Heart right ventricle (tissue), 16 donors: ENCODE data around the gene RFXANK. TPM values are rescaled to one million over a fixed set of nuclear protein-coding genes. Genes with fewer than 3 reads are reported as not detected.

Experiments
- ATAC-seq, 8 donors: fragments of 200-7000 bp; cut with Tn5 transposase; one replicate each; pipeline ENCODE4 v1.9.1; 2020; ENCODE audit warnings: mild to moderate bottlenecking in 8 of 8, moderate library complexity in 8 of 8, moderate number of reproducible peaks in 1 of 8
- DNase-seq, 2 donors: peaks; one replicate each; pipeline ENCODE4 v3.0.0-alpha.2; 2020
- H3K27ac ChIP-seq, 10 donors: fragments of 200-600 bp; sonication (generic) in 2 of 10; one replicate each; pipeline versions ENCODE4 v1.5.0 to v1.8.0; 2020 to 2022; ENCODE audit warnings: mild to moderate bottlenecking in 3 of 10
- H3K27me3 ChIP-seq, 7 donors: fragments of 200-600 bp; one replicate each; pipeline ENCODE4 v1.8.0; 2021 to 2022; ENCODE audit warnings: mild to moderate bottlenecking in 2 of 7
- H3K36me3 ChIP-seq, 9 donors: fragments of 200-600 bp; sonication (generic) in 1 of 9; one replicate each; pipeline versions ENCODE4 v1.5.0 to v1.8.0; 2020 to 2022; ENCODE audit warnings: mild to moderate bottlenecking in 2 of 9
- H3K4me1 ChIP-seq, 9 donors: fragments of 200-600 bp; sonication (generic) in 1 of 9; one replicate each; pipeline versions ENCODE4 v1.5.0 to v1.8.0; 2020 to 2022; ENCODE audit warnings: mild to moderate bottlenecking in 4 of 9
- H3K4me3 ChIP-seq, 10 donors: fragments of 200-600 bp; sonication (generic) in 2 of 10; one replicate each; pipeline versions ENCODE4 v1.5.0 to v1.8.0; 2020 to 2022; ENCODE audit warnings: mild to moderate bottlenecking in 7 of 10, moderate library complexity in 2 of 10
- H3K9me3 ChIP-seq, 11 donors: fragments of 200-600 bp in 10 of 11; sonication (generic) in 2 of 11; one replicate each; pipeline versions ENCODE4 v1.5.0 to v1.8.0; 2013 to 2022; ENCODE audit warnings: mild to moderate bottlenecking in 2 of 11, control low read depth in 1 of 11, moderate library complexity in 1 of 11
- WGBS, 2 donors: extraction: QIAGEN DNeasy Blood & Tissue Kit; methylation state at CpG; one replicate each; pipeline ENCODE4 v1.1.7; 2013; ENCODE audit warnings: inconsistent platforms in 1 of 2; 5-methylcytosine and 5-hydroxymethylcytosine counted together
- intact Hi-C, 10 donors: fragments of 100-400 bp; cut with DNase I; formaldehyde crosslinking; loops; one replicate each; pipeline versions ENCODE4 v1.11.1 to v1.14.2; 2022
- polyA plus RNA-seq, 2 donors: library from polyadenylated mRNA; stranded (reverse); fragments of 200-250 nt; gene quantifications; one replicate each; pipeline ENCODE4 v1.2.3, GENCODE V29; 2013
- total RNA-seq, 10 donors: library from RNA; stranded (reverse); fragmentation: NEBNext Ultra II Directional in 3 of 10; extraction: Animal tissue kit (Norgen Biotek cat#: 25700) in 3 of 10; gene quantifications; one replicate each; pipeline versions ENCODE4 v1.2.1 to v1.2.4, GENCODE V29; 2021 to 2023
- TF ChIP-seq, protein P1 (sequence below), 9 donors: fragments of 200-600 bp; sonication (generic) in 2 of 9; IDR thresholded peaks; one replicate each; pipeline versions ENCODE4 v1.5.0 to v1.8.0; 2021 to 2022; ENCODE audit warnings: antibody characterized with exemption in 9 of 9, mild to moderate bottlenecking in 5 of 9, moderate library complexity in 1 of 9
- donor health status: Arrhythmogenic right ventricular cardiomyopathy.
- donor health status: ischemic (EF 13 %, LVEDD 7.1; RV severe dilation, severe dysfunction).
- donor health status: healthy with polysubstance abuse.
- donor health status: DM: no; HTN: yes; CAD: no.
- donor health status: DM: no; HTN: no; CAD: no.
- donor health status: ischemic (EF 25% LVEDD 6.9; RV normal size, moderate dysfunction).
- donor health status: ischemic (EF 25% LVEDD 5.7; RV mildly dilated, moderate dysfunction).
- donor health status: healthy.
- donor health status: DM: yes; HTN: yes; CAD: no.
- donor health status: Ischemic cardiomyopathy.
- donor health status: ischemic (EF 35%, LVEDD 5.7; RV mildly dilated, moderate dysfunction).
- donor health status: nonischemic (EF 11% LVEDD 7.7; RV severe dilation, severe dysfunction).
- donor health status: DM: yes; HTN: yes; CAD: no.
- donor health status: PGD.
- donor health status: ischemic (EF 29% LVEDD 5.4; RV normal size, mild dysfunction).
- donor health status: nonischemic (EF 23%, LVEDD 6.1; RV moderate dilation, normal function).

The RFXANK gene
- total and polyA plus RNA-seq, 12 donors, result 30.6 to 109 (median 37.5) TPM

- intact Hi-C loops, result no loop called here
- peaks cover 0 to 65% (median 42%) of the 10 kb centered on the region in 7 donors for H3K27me3 ChIP-seq
- H3K27ac ChIP-seq, result no peak overlapping the region
- no peaks in the 10 kb centered on the region for H3K36me3 ChIP-seq
- ATAC-seq, result no peak
- no peak overlapping the region for H3K4me3 ChIP-seq
- H3K4me1 ChIP-seq, result no peaks in the 10 kb centered on the region
- no peak for DNase-seq
- H3K9me3 ChIP-seq, result no peaks in the 10 kb centered on the region
- TF ChIP-seq, protein P1, sequence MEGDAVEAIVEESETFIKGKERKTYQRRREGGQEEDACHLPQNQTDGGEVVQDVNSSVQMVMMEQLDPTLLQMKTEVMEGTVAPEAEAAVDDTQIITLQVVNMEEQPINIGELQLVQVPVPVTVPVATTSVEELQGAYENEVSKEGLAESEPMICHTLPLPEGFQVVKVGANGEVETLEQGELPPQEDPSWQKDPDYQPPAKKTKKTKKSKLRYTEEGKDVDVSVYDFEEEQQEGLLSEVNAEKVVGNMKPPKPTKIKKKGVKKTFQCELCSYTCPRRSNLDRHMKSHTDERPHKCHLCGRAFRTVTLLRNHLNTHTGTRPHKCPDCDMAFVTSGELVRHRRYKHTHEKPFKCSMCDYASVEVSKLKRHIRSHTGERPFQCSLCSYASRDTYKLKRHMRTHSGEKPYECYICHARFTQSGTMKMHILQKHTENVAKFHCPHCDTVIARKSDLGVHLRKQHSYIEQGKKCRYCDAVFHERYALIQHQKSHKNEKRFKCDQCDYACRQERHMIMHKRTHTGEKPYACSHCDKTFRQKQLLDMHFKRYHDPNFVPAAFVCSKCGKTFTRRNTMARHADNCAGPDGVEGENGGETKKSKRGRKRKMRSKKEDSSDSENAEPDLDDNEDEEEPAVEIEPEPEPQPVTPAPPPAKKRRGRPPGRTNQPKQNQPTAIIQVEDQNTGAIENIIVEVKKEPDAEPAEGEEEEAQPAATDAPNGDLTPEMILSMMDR (IDR thresholded peaks at IDR 0.05), result no peak
- WGBS, 2 donors, result 40 to 48% methylated on average over 5 of the region's 5 CpGs
Observed at GRCh38 chr19:19250196-19250801, 58.2 kb downstream of the RFXANK start.

Other genes starting within 250 kb of the RFXANK start
- 10 to 100 TPM; 50.4 to 72.3 (median 63.3) TPM for gene SUGP2, start 158.7 kb upstream of the RFXANK start, total RNA-seq
- gene SUGP2, start 158.7 kb upstream of the RFXANK start, polyA plus RNA-seq, result 10 to 100 TPM; 27.2 to 85.2 TPM
- gene ARMC6, start 158.7 kb upstream of the RFXANK start, total RNA-seq, result 10 to 100 TPM; 13.4 to 22.3 (median 15.2) TPM
- gene ARMC6, start 158.7 kb upstream of the RFXANK start, polyA plus RNA-seq, result 10 to 100 TPM; 21.9 to 27.9 TPM
- gene SLC25A42, start 128.3 kb upstream of the RFXANK start, total RNA-seq, result 10 to 100 TPM; 15.7 to 24.1 (median 19.3) TPM
- 10 to 100 TPM; 15.9 to 18.1 TPM for gene SLC25A42, start 128.3 kb upstream of the RFXANK start, polyA plus RNA-seq
- 10 to 100 TPM; 11.4 to 27.9 (median 18.6) TPM for gene TMEM161A, start 53.8 kb upstream of the RFXANK start, total RNA-seq
- gene TMEM161A, start 53.8 kb upstream of the RFXANK start, polyA plus RNA-seq, result 10 to 100 TPM; 24.2 to 24.4 TPM
- gene MEF2B, start 22.0 kb upstream of the RFXANK start, total RNA-seq, result under 1 TPM in 7 of 10 donors, not detected in 3; 0.34 to 0.99 (median 0.54) TPM
- 1 to 10 TPM in 1 of 2 donors, under 1 TPM in 1; 0.41 to 2.3 TPM for gene MEF2B, start 22.0 kb upstream of the RFXANK start, polyA plus RNA-seq
- 10 to 100 TPM; 21.1 to 33.2 (median 25.0) TPM for gene BORCS8, start 106 bp upstream of the RFXANK start, total RNA-seq
- 10 to 100 TPM; 22.0 to 27.9 TPM for gene BORCS8, start 106 bp upstream of the RFXANK start, polyA plus RNA-seq
- gene NR2C2AP, start 11.2 kb downstream of the RFXANK start, total RNA-seq, result 1 to 10 TPM; 3.2 to 8.5 (median 5.1) TPM
- gene NR2C2AP, start 11.2 kb downstream of the RFXANK start, polyA plus RNA-seq, result 10 to 100 TPM in 1 of 2 donors, 1 to 10 TPM in 1; 9.3 to 23.4 TPM
- gene NCAN, start 19.7 kb downstream of the RFXANK start, total RNA-seq, result not detected
- gene NCAN, start 19.7 kb downstream of the RFXANK start, polyA plus RNA-seq, result not detected
- gene TM6SF2, start 81.0 kb downstream of the RFXANK start, total RNA-seq, result 1 to 10 TPM in 4 of 10 donors, under 1 TPM in 6; 0.17 to 2.1 (median 0.64) TPM
- under 1 TPM; 0.20 to 0.66 TPM for gene TM6SF2, start 81.0 kb downstream of the RFXANK start, polyA plus RNA-seq
- gene SUGP1, start 128.3 kb downstream of the RFXANK start, total RNA-seq, result 10 to 100 TPM; 33.6 to 50.2 (median 44.8) TPM
- 10 to 100 TPM; 30.1 to 32.0 TPM for gene SUGP1, start 128.3 kb downstream of the RFXANK start, polyA plus RNA-seq
- gene MAU2, start 128.6 kb downstream of the RFXANK start, total RNA-seq, result 10 to 100 TPM; 29.3 to 48.6 (median 36.7) TPM
- 10 to 100 TPM; 11.2 to 39.4 TPM for gene MAU2, start 128.6 kb downstream of the RFXANK start, polyA plus RNA-seq
- 10 to 100 TPM; 22.1 to 48.5 (median 26.0) TPM for gene GATAD2A, start 213.4 kb downstream of the RFXANK start, total RNA-seq
- 10 to 100 TPM in 1 of 2 donors, 1 to 10 TPM in 1; 7.5 to 13.3 TPM for gene GATAD2A, start 213.4 kb downstream of the RFXANK start, polyA plus RNA-seq